Body of pancreas (tissue), 4 donors: ENCODE results near the gene GPR137B. TPM values are rescaled to one million over a fixed set of nuclear protein-coding genes. Genes with fewer than 3 reads are reported as not detected.

ENCODE experiments used
- ATAC-seq: fragments of 150-250 bp; one replicate; pipeline ENCODE4 v1.9.1; 2016
- DNase-seq, 4 donors: peaks; one replicate each; pipeline ENCODE4 v3.0.0-alpha.2; 2019
- H3K27ac ChIP-seq, 4 donors: fragments of 200-600 bp; sonication (generic); 1 replicate in 3 of 4; 2 replicates in 1 of 4; pipeline versions ENCODE4 v1.5.1 to v1.6.1; 2016 to 2019; ENCODE audit warnings: mild to moderate bottlenecking in 1 of 4, mixed read lengths in 1 of 4, moderate library complexity in 1 of 4
- H3K27me3 ChIP-seq, 2 donors: fragments of 200-600 bp; sonication (generic); one replicate each; pipeline ENCODE4 v1.6.0; 2016; ENCODE audit warnings: mild to moderate bottlenecking in 1 of 2
- H3K36me3 ChIP-seq, 2 donors: fragments of 200-600 bp; sonication (generic); replicated peaks in 1 of 2; 2 replicates each; pipeline ENCODE4 v1.5.1; 2016; ENCODE audit warnings: low read depth in 2 of 2; ENCODE audit not compliant: insufficient read depth in 1 of 2
- H3K4me1 ChIP-seq: fragments of 200-600 bp; sonication (generic); one replicate; pipeline ENCODE4 v1.6.0; 2016
- H3K4me3 ChIP-seq, 2 donors: fragments of 200-600 bp; sonication (generic); 1 replicate in 1 of 2; 2 replicates in 1 of 2; pipeline ENCODE4 v1.5.1; 2016 to 2019
- H3K9me3 ChIP-seq, 3 donors: fragments of 200-600 bp; sonication (generic); 1 replicate in 2 of 3; 2 replicates in 1 of 3; pipeline ENCODE4 v1.5.1; 2016
- CTCF ChIP-seq, 7 experiments: fragments of 450-650 bp in 4 of 7; fragments of 200-600 bp in 3 of 7; sonication (generic) in 3 of 7; IDR thresholded peaks; one replicate each; pipeline ENCODE4 v1.5.1; 2016 to 2019; ENCODE audit warnings: antibody characterized with exemption in 7 of 7
- POLR2A ChIP-seq, 3 donors: fragments of 450-650 bp; IDR thresholded peaks; one replicate each; pipeline ENCODE4 v1.6.1; 2016; ENCODE audit warnings: antibody characterized with exemption in 3 of 3, mild to moderate bottlenecking in 2 of 3
- WGBS, 2 donors: methylation state at CpG; one replicate each; pipeline ENCODE4 v1.1.5; 2017; 5-methylcytosine and 5-hydroxymethylcytosine counted together
- intact Hi-C: fragments of 100-400 bp; cut with DNase I; formaldehyde crosslinking; loops from one replicate; pipeline ENCODE4 v1.15.1; 2023
- total RNA-seq, 2 donors: library from RNA; depleted of rRNA; stranded (reverse); fragments of >200 nt; gene quantifications; one replicate each; pipeline ENCODE4 v1.1.0, GENCODE V29; 2016

Gene GPR137B
- total RNA-seq, 2 donors from 2014 or later, result 3.3 to 3.9 TPM

DNA sequence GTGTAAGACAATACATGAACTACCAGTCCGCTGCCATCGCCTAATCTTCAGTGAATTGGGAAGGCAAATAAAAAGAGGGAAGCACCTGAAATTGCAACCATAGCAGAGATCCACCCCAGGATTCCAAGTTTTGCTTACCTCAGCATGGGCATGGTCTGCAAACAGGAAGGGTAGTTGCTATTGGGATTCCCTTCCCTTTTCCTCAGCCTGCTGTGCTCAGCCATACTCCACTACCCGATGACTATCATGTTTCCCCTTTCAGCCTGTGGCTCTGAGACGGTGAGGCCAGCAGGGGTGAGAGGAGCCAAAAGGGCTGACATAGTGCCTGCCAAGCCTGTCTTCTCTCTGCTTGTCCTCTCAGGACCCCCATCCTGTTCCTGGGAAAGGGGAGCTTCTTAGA lies 64.2 kb downstream of the GPR137B start:
- peak in 1 of 3 donors; percentile 16 for TF ChIP-seq POLR2A (IDR thresholded peaks at IDR 0.05)
- no peak for TF ChIP-seq CTCF (IDR thresholded peaks at IDR 0.05)
- H3K36me3 ChIP-seq, result no peaks in the 10 kb centered on the region
- ATAC-seq (no peak), DNase-seq (peak in 1 of 4 donors; percentile 60)
- no peak overlapping the region for H3K4me3 ChIP-seq
- WGBS, 2 donors, result 66 to 90% methylated on average over 4 of the region's 4 CpGs
- H3K4me1 ChIP-seq, result no peaks in the 10 kb centered on the region
- peak overlapping the region in 1 of 4 donors; percentile 23 for H3K27ac ChIP-seq
- H3K9me3 ChIP-seq, result peaks cover 0 to 47% (median 0%) of the 10 kb centered on the region in 3 donors
- no peaks in the 10 kb centered on the region for H3K27me3 ChIP-seq
- intact Hi-C loops, result no loop called here

DNA sequence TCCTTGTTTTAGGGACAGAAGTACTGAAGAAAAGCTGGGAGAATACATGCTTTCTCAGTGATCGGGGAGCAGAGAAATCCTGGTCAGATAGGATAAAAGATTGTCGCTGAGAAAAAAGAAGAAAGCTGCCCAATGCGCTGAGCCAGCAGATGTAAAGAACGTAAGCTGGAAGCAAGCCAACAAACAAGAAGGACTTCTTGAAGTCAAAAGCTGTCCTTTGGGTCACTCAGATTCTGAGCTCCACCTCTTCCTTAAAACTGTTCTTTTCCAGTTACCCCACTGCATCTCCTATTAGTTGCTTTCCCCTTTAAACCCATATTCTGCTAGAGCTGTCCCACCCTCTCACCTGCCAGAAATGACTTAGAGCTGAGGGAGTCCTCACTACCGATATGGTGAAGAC lies 64.8 kb downstream of the GPR137B start:
- Histone ChIP-seq H3K4me3 (no peak overlapping the region), H3K27me3 (no peaks in the 10 kb centered on the region), H3K9me3 (peaks cover 0 to 42% (median 0%) of the 10 kb centered on the region in 3 donors), H3K36me3 (no peaks in the 10 kb centered on the region), H3K4me1 (no peaks in the 10 kb centered on the region), H3K27ac (peak overlapping the region in 1 of 4 donors; percentile 23)
- peak in 1 of 4 donors; percentile 42 for DNase-seq
- no peak for ATAC-seq
- whole genome bisulfite sequencing, 2 donors, result 85 to 92% methylated on average over 5 of the region's 5 CpGs
- intact Hi-C loops, result no loop called here
- no peak for TF ChIP-seq POLR2A (IDR thresholded peaks at IDR 0.05)
- no peak for TF ChIP-seq CTCF (IDR thresholded peaks at IDR 0.05)

DNA sequence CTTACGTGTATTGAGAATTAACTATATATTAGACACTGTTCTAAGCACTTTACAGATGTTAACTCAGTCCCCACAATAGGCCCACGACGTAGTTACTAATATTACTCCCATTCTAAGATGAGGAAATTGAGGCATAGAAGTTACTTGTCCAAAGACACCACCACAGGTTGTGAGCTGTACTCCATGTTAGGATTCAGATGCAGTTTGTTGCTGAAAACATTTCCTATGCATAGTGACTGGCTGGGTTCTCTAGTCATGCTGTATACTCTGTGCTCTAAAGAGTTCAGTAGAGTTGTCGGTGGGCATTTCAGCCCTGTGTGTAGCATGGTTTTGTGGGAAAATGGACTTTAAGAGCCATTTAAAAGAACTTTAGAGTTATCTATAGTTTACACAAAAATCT lies 65.2 kb downstream of the GPR137B start:
- no peaks in the 10 kb centered on the region for H3K4me1 ChIP-seq
- TF ChIP-seq CTCF (IDR thresholded peaks at IDR 0.05), result no peak
- TF ChIP-seq POLR2A (IDR thresholded peaks at IDR 0.05), result no peak
- no peaks in the 10 kb centered on the region for H3K27me3 ChIP-seq
- no peak overlapping the region for H3K27ac ChIP-seq
- no peak overlapping the region for H3K4me3 ChIP-seq
- 94 to 95% methylated on average over 4 of the region's 4 CpGs for WGBS, 2 donors
- ATAC-seq (no peak), DNase-seq (no peak)
- peaks cover 0 to 2% of the 10 kb centered on the region in 2 donors for H3K36me3 ChIP-seq
- intact Hi-C loops, result no loop called here
- H3K9me3 ChIP-seq, result peaks cover 0 to 37% (median 0%) of the 10 kb centered on the region in 3 donors

DNA sequence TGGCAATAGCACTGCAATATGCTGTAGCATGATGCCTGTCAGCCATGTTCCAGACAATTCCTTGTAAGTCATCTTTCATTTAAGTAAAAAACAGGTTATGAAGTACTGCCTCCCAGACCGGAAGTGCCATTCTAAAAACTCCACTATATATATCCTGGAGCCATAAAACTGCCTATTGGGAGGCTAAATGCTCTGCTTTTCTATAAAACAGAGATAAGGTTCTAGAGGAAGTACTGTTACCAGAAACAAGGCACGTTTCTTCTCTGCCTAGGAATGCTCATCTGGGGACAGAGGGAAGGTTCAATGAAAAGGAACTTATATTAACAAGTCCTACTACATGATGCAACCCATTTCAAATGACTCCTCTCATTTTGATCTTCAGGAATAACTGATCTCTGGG lies 66.8 kb downstream of the GPR137B start:
- intact Hi-C loops, result no loop called here

More for the DNA sequence above, 66.8 kb downstream of the GPR137B start:
- Histone ChIP-seq H3K36me3 (peaks cover 0 to 4% of the 10 kb centered on the region in 2 donors), H3K4me1 (no peaks in the 10 kb centered on the region), H3K27me3 (no peaks in the 10 kb centered on the region), H3K27ac (no peak overlapping the region), H3K9me3 (peaks cover 0 to 23% (median 0%) of the 10 kb centered on the region in 3 donors), H3K4me3 (no peak overlapping the region)
- ATAC-seq (no peak), DNase-seq (no peak)
- 68 to 73% methylated on average over 2 of the region's 2 CpGs for WGBS, 2 donors
- TF ChIP-seq CTCF (IDR thresholded peaks at IDR 0.05) (no peak), POLR2A (IDR thresholded peaks at IDR 0.05) (no peak)
